Uterus (tissue), 2 donors: ENCODE results near the gene NDUFB6.

Experiments used
- POLR2A ChIP-seq, 2 donors: fragments of 450-650 bp; IDR thresholded peaks; one replicate each; pipeline ENCODE4 v1.6.1; 2016; ENCODE audit warnings: antibody characterized with exemption in 2 of 2, mild to moderate bottlenecking in 1 of 2, moderate library complexity in 1 of 2
- TF ChIP-seq, protein P1 (sequence below), 4 experiments: fragments of 200-600 bp in 2 of 4; fragments of 450-650 bp in 2 of 4; sonication (generic) in 2 of 4; IDR thresholded peaks; one replicate each; pipeline ENCODE4 v1.5.1; 2016 to 2019; ENCODE audit warnings: antibody characterized with exemption in 4 of 4, mild to moderate bottlenecking in 2 of 4, moderate library complexity in 1 of 4

DNA sequence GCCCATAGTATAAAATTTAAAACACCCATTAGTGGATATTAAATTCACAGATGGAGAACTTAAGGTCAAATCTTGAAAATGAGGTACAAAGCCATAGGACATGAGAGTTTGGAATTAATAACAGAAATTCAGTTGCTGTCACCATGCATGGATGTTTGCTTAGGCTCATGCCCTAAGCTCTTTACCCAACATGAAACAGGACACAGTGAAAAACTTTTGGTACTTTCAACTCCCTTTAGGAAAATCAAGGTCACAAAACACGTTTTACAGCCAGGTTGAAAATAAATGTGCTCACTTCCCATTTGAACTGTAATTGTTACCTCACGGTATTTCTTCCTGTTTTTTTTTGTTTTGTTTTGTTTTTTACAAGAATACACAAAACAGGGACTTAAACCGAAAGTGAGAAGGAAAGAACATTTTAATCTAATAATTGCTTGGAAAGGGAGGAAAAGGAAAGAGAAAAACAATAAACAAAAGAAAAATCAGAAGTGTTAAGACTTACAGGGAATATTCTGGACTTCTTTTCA is 14.5 kb downstream of the NDUFB6 start:
- TF ChIP-seq, protein P1, sequence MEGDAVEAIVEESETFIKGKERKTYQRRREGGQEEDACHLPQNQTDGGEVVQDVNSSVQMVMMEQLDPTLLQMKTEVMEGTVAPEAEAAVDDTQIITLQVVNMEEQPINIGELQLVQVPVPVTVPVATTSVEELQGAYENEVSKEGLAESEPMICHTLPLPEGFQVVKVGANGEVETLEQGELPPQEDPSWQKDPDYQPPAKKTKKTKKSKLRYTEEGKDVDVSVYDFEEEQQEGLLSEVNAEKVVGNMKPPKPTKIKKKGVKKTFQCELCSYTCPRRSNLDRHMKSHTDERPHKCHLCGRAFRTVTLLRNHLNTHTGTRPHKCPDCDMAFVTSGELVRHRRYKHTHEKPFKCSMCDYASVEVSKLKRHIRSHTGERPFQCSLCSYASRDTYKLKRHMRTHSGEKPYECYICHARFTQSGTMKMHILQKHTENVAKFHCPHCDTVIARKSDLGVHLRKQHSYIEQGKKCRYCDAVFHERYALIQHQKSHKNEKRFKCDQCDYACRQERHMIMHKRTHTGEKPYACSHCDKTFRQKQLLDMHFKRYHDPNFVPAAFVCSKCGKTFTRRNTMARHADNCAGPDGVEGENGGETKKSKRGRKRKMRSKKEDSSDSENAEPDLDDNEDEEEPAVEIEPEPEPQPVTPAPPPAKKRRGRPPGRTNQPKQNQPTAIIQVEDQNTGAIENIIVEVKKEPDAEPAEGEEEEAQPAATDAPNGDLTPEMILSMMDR (IDR thresholded peaks at IDR 0.05) = no peak
- no peak for TF ChIP-seq POLR2A (IDR thresholded peaks at IDR 0.05)
